Liver (tissue), 9 donors: ENCODE measurements around the gene PTPRN2. TPM values are rescaled to one million over a fixed set of nuclear protein-coding genes. Genes with fewer than 3 reads are reported as not detected.

ENCODE experiments used
- DNase-seq: peaks from one replicate; pipeline ENCODE4 v3.0.0-alpha.2; 2017; ENCODE audit warnings: low spot score
- H3K27ac ChIP-seq, 2 donors: one replicate each; pipeline ENCODE4 v1.7.0; 2013; ENCODE audit warnings: inconsistent platforms in 2 of 2, low read length in 2 of 2, control low read depth in 1 of 2, low read depth in 1 of 2, mild to moderate bottlenecking in 1 of 2
- H3K27me3 ChIP-seq, 4 donors: one replicate each; pipeline versions ENCODE4 v1.6.1 to v1.7.0; 2013; ENCODE audit warnings: low read length in 3 of 4, inconsistent platforms in 1 of 4, mild to moderate bottlenecking in 1 of 4, moderate library complexity in 1 of 4; ENCODE audit not compliant: control insufficient read depth in 4 of 4, insufficient read depth in 4 of 4
- H3K36me3 ChIP-seq, 4 donors: one replicate each; pipeline versions ENCODE4 v1.6.1 to v1.7.0; 2013; ENCODE audit warnings: low read length in 3 of 4, mild to moderate bottlenecking in 3 of 4, low read depth in 1 of 4, moderate library complexity in 1 of 4; ENCODE audit not compliant: control insufficient read depth in 4 of 4, insufficient read depth in 3 of 4
- H3K4me1 ChIP-seq, 4 donors: one replicate each; pipeline versions ENCODE4 v1.6.1 to v1.7.0; 2013; ENCODE audit warnings: low read length in 3 of 4, mild to moderate bottlenecking in 3 of 4, moderate library complexity in 1 of 4; ENCODE audit not compliant: control insufficient read depth in 4 of 4, insufficient read depth in 4 of 4
- H3K4me3 ChIP-seq, 3 donors: one replicate each; pipeline versions ENCODE4 v1.6.1 to v1.7.0; 2013; ENCODE audit warnings: low read length in 3 of 3, control low read depth in 1 of 3, low read depth in 1 of 3, mild to moderate bottlenecking in 1 of 3
- H3K9ac ChIP-seq, 2 donors: one replicate each; pipeline ENCODE4 v1.7.0; 2013; ENCODE audit warnings: low read length in 2 of 2, mild to moderate bottlenecking in 2 of 2, moderate library complexity in 2 of 2, control low read depth in 1 of 2, low read depth in 1 of 2
- H3K9me3 ChIP-seq, 4 donors: one replicate each; pipeline versions ENCODE4 v1.6.1 to v1.7.0; 2013; ENCODE audit warnings: low read length in 3 of 4; ENCODE audit not compliant: control insufficient read depth in 4 of 4
- ATF3 ChIP-seq: IDR thresholded peaks from 2 replicates; pipeline ENCODE4 v1.6.1; 2016; ENCODE audit warnings: antibody characterized with exemption
- CTCF ChIP-seq: fragments of 150-350 bp; IDR thresholded peaks from 2 replicates; pipeline ENCODE4 v1.5.1; 2017; ENCODE audit warnings: improper control_type of control experiment, low read depth, low read length; ENCODE audit not compliant: missing input control
- EGR1 ChIP-seq, 2 donors: IDR thresholded peaks; 2 replicates each; pipeline ENCODE4 v1.6.1; 2016 to 2018; ENCODE audit warnings: antibody characterized with exemption in 2 of 2, low read depth in 2 of 2
- FOXA1 ChIP-seq: IDR thresholded peaks from 2 replicates; pipeline ENCODE4 v1.6.1; 2016; ENCODE audit warnings: antibody characterized with exemption
- FOXA2 ChIP-seq: IDR thresholded peaks from 2 replicates; pipeline ENCODE4 v1.6.1; 2016; ENCODE audit warnings: antibody characterized with exemption
- GABPA ChIP-seq, 2 donors: IDR thresholded peaks in 1 of 2; conservative IDR thresholded peaks in 1 of 2; 2 replicates each; pipeline ENCODE4 v1.6.1; 2016; ENCODE audit warnings: antibody characterized with exemption in 2 of 2, mild to moderate bottlenecking in 1 of 2, moderate library complexity in 1 of 2
- HNF4A ChIP-seq, 2 donors: conservative IDR thresholded peaks; 2 replicates each; pipeline ENCODE4 v1.6.1; 2016; ENCODE audit warnings: antibody characterized with exemption in 2 of 2, mild to moderate bottlenecking in 2 of 2
- HNF4G ChIP-seq: IDR thresholded peaks from 2 replicates; pipeline ENCODE4 v1.6.1; 2016; ENCODE audit warnings: antibody characterized with exemption
- JUND ChIP-seq, 2 donors: IDR thresholded peaks; 2 replicates each; pipeline ENCODE4 v1.6.1; 2016; ENCODE audit warnings: antibody characterized with exemption in 2 of 2
- MAX ChIP-seq: IDR thresholded peaks from 2 replicates; pipeline ENCODE4 v1.6.1; 2016; ENCODE audit warnings: antibody characterized with exemption
- NR2F2 ChIP-seq: IDR thresholded peaks from 2 replicates; pipeline ENCODE4 v1.6.1; 2016; ENCODE audit warnings: antibody characterized with exemption
- RAD21 ChIP-seq, 2 donors: IDR thresholded peaks; 2 replicates each; pipeline ENCODE4 v1.6.1; 2016; ENCODE audit warnings: antibody characterized with exemption in 2 of 2, mild to moderate bottlenecking in 2 of 2
- REST ChIP-seq: IDR thresholded peaks from 2 replicates; pipeline ENCODE4 v1.6.1; 2016; ENCODE audit warnings: antibody characterized with exemption, mild to moderate bottlenecking
- RXRA ChIP-seq, 2 donors: IDR thresholded peaks; 2 replicates each; pipeline ENCODE4 v1.6.1; 2017 to 2018; ENCODE audit warnings: antibody characterized with exemption in 2 of 2, mild to moderate bottlenecking in 1 of 2
- TAF1 ChIP-seq: conservative IDR thresholded peaks from 2 replicates; pipeline ENCODE4 v1.6.1; 2016; ENCODE audit warnings: antibody characterized with exemption, mild to moderate bottlenecking
- YY1 ChIP-seq: IDR thresholded peaks from 2 replicates; pipeline ENCODE4 v1.6.1; 2016; ENCODE audit warnings: antibody characterized with exemption, mild to moderate bottlenecking
- ZBTB33 ChIP-seq: IDR thresholded peaks from 2 replicates; pipeline ENCODE4 v1.6.1; 2016; ENCODE audit warnings: antibody characterized with exemption
- WGBS: extraction: QIAGEN DNeasy Blood & Tissue Kit; methylation state at CpG from one replicate; pipeline ENCODE4 v1.1.7; 2013; 5-methylcytosine and 5-hydroxymethylcytosine counted together
- polyA plus RNA-seq, 2 donors: library from polyadenylated mRNA; stranded (reverse) in 1 of 2; unstranded in 1 of 2; fragments of 200-250 nt in 1 of 2; fragments of >200 nt in 1 of 2; fragmentation: Nextera tagmentation in 1 of 2; extraction: Ambion mirVana in 1 of 2; gene quantifications; one replicate each; pipeline versions ENCODE4 v1.2.1 to v1.2.3, GENCODE V29; 2013 to 2015
- total RNA-seq, 2 donors: library from RNA; depleted of rRNA; stranded (reverse); fragments of >200 nt; gene quantifications; one replicate each; pipeline ENCODE4 v1.2.3, GENCODE V29; 2014
- donor health status: healthy.
- donor health status: healthy.
- donor health status: healthy.
- donor health status: healthy.
- donor health status: healthy.

PTPRN2 gene
- total and polyA plus RNA-seq, 4 donors = 0.75 to 1.9 (median 1.1) TPM

- Histone ChIP-seq H3K4me3 (no peak overlapping the region), H3K27me3 (no peaks in the 10 kb centered on the region), H3K9me3 (peaks cover 0 to 7% (median 0%) of the 10 kb centered on the region in 4 donors), H3K4me1 (no peaks in the 10 kb centered on the region), H3K9ac (no peak overlapping the region), H3K27ac (no peak overlapping the region), H3K36me3 (no peaks in the 10 kb centered on the region)
- TF ChIP-seq ATF3 (no peak), HNF4G (no peak), EGR1 (IDR thresholded peaks at IDR 0.05; ENCODE audit: low read depth in 2 of 2) (no peak), GABPA (IDR thresholded peaks at IDR 0.05 in 1 of 2, conservative IDR thresholded peaks at IDR 0.05 in 1 of 2) (no peak), FOXA1 (no peak), RXRA (IDR thresholded peaks at IDR 0.05) (no peak), RAD21 (IDR thresholded peaks at IDR 0.05) (no peak), TAF1 (no peak), MAX (no peak), YY1 (no peak), CTCF (no peak), HNF4A (conservative IDR thresholded peaks at IDR 0.05) (no peak), NR2F2 (no peak), REST (no peak)
- WGBS = 86% methylated on average over 9 of the region's 9 CpGs
- DNase-seq = no peak
These were observed 703.1 kb downstream of the PTPRN2 start for GRCh38 chr7:157884461-157885062.

GRCh38 chr7:157881048-157881771 lies 706.4 kb downstream of the PTPRN2 start:
- no peak for DNase-seq
- H3K4me3 ChIP-seq = no peak overlapping the region
- no peaks in the 10 kb centered on the region for H3K27me3 ChIP-seq
- no peaks in the 10 kb centered on the region for H3K36me3 ChIP-seq
- no peak overlapping the region for H3K27ac ChIP-seq
- 88% methylated on average over 8 of the region's 8 CpGs for WGBS
- H3K9me3 ChIP-seq = peaks cover 0 to 7% (median 0%) of the 10 kb centered on the region in 4 donors
- no peaks in the 10 kb centered on the region for H3K4me1 ChIP-seq
- no peak overlapping the region for H3K9ac ChIP-seq
- TF ChIP-seq EGR1 (IDR thresholded peaks at IDR 0.05; ENCODE audit: low read depth in 2 of 2) = no peak
- TF ChIP-seq FOXA1 = no peak
- TF ChIP-seq ZBTB33 = no peak
- TF ChIP-seq RAD21 (IDR thresholded peaks at IDR 0.05) = no peak
- TF ChIP-seq TAF1 = no peak
- no peak for TF ChIP-seq JUND (IDR thresholded peaks at IDR 0.05)
- no peak for TF ChIP-seq REST
- no peak for TF ChIP-seq RXRA (IDR thresholded peaks at IDR 0.05)
- no peak for TF ChIP-seq FOXA2
- no peak for TF ChIP-seq NR2F2
- TF ChIP-seq ATF3 = no peak
- TF ChIP-seq HNF4G = no peak
